KOPT-K1 (cell line): ENCODE data around the gene CD96.
"Not testable (repeated sequence)": the region's sequence is repeated elsewhere in the genome, so short reads cannot be mapped to it uniquely, and the experiment has no call there.

ENCODE experiments used
- H3K27ac ChIP-seq: fragments of 200-600 bp; sonication (generic); 2 replicates; pipeline ENCODE4 v1.5.1; 2016; ENCODE audit warnings: antibody characterized with exemption, mild to moderate bottlenecking, low read depth, low read length; ENCODE audit not compliant: poor library complexity, severe bottlenecking
- H3K36me3 ChIP-seq: fragments of 200-600 bp; sonication (generic); 2 replicates; pipeline ENCODE4 v1.5.1; 2017; ENCODE audit warnings: antibody characterized with exemption, mild to moderate bottlenecking, low read length, moderate library complexity; ENCODE audit not compliant: insufficient read depth
- H3K9me3 ChIP-seq: fragments of 200-600 bp; sonication (generic); 2 replicates; pipeline ENCODE4 v1.5.1; 2017; ENCODE audit warnings: antibody characterized with exemption, low read length, mild to moderate bottlenecking; ENCODE audit not compliant: insufficient read depth, poor library complexity, severe bottlenecking

Gene CD96, protein sequence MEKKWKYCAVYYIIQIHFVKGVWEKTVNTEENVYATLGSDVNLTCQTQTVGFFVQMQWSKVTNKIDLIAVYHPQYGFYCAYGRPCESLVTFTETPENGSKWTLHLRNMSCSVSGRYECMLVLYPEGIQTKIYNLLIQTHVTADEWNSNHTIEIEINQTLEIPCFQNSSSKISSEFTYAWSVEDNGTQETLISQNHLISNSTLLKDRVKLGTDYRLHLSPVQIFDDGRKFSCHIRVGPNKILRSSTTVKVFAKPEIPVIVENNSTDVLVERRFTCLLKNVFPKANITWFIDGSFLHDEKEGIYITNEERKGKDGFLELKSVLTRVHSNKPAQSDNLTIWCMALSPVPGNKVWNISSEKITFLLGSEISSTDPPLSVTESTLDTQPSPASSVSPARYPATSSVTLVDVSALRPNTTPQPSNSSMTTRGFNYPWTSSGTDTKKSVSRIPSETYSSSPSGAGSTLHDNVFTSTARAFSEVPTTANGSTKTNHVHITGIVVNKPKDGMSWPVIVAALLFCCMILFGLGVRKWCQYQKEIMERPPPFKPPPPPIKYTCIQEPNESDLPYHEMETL

DNA sequence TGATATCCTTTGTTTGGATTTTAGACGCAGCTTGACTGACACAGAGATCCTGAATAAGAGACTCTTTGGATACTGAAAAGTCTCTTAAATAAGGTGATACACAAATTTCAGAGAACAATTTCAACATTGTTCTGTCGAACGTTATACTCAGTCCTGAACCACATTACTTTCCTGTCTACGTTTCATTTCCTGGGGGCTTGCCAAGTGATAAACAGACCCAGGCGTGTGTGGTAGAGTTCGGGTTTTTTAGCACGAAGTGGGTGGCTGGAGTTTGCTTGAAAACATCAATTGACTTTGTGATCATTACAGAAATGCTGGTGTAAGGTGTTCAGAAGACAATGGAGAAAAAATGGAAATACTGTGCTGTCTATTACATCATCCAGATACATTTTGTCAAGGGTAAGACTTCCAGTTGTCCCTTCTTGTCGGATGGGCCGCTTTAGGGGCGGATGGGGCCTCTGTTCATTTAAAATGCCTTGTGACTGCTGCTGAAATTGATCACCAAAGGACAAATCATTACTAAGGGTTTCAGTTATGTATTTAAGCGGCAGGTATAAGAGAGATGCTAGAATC lies at the start of gene CD96:
Gene CD96 (plus strand): TSS at position 287 of the 573 bp plus-strand sequence. CDS start 52 bp downstream, at position 339.
- Histone ChIP-seq H3K36me3 (peaks cover 23% of the 10 kb centered on the region), H3K9me3 (no peaks in the 10 kb centered on the region), H3K27ac (peak within 1 kb of the TSS; percentile 93)

DNA sequence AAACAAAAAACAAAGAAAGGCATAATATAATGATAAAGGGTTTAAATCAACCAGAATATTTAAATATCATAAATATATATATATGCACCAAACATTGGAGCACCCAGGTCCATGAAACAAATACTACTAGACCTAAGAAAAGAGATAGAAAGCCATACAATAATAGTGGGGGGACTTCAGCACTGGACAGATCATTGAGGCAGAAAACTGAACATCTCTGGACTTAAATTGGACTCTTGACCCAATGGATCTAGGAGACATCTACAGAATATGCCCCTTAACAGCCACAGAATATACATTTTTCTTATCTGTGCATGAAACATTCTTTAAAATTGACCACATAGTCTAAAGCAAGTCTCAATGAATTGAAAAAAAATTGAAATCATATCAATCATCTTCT lies 48.7 kb upstream of the CD96 start:
- H3K9me3 ChIP-seq = no peaks in the 10 kb centered on the region
- H3K27ac ChIP-seq = no peak overlapping the region
- H3K36me3 ChIP-seq = no peaks in the 10 kb centered on the region

DNA sequence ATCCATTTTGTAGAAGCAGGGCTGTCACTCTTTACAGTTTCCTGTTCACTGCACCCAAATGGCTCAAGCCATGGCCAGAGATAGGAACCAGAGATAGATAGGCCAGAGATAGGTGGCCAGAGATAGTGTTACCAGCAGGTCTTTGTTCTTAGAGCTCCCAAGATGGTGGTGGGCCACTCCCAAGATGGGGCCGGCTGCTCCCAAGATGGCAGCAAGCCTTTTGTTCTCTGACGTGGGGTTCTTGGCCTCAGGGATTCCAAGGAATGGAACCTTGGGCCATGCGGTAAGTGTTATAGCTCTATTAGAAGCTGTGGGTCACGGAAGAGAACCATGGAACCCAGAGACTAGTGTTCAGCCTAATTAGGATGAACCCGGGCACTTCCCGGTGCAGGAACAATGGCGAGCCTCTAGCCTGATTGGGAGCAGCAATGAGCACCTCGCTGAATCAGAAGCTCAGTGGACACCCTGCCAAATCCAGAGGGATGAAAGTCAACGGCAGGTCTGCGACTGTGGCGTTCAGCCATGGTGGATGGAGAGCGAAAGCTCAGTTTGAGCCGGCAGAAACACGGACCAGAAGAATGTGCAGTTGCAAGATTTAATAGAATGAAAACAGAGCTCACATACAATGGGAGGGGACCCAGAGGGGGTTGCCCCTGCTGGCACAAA lies 45.0 kb upstream of the CD96 start:
- Histone ChIP-seq H3K36me3 (no peaks in the 10 kb centered on the region), H3K27ac (no peak overlapping the region), H3K9me3 (no peaks in the 10 kb centered on the region)

DNA sequence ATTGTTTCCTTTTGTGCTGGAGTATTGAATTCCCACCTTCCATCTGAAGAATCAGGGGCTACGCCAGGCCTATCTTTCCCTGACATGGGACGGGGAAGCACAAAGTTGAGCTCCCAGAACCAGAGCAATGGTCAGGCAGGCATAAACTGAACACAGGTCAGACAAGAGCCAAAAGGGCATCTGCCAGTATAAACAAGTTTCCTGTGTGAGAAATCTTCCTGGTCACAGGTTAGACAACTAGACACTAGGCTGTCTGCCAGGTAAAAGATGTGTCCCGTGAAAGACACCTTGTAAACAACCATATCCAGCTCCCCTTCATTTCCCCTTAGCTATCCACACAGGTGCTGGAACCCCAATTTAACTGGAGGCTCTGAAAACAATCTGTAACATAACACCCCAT lies 44.0 kb upstream of the CD96 start:
- no peak overlapping the region for H3K27ac ChIP-seq
- H3K9me3 ChIP-seq = no peaks in the 10 kb centered on the region
- H3K36me3 ChIP-seq = no peaks in the 10 kb centered on the region

DNA sequence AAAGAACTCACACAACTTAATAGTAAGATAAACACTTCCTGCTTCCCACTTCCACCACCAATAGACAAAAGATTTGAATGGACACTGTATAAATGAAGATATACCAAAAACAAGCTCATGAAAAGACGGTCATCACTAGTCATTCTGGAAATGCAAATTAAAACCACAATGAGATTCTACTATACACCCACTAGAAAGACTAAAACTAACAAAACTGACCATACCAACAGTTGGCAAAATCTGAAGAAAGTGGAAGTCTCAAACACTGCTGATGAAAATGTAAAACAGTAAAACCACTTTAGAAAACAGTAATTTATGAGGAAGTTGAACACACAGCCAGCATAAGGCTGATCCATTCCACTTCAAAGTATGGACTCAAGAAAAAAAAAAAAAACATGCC lies 35.6 kb upstream of the CD96 start:
- Histone ChIP-seq H3K27ac (no peak overlapping the region), H3K36me3 (no peaks in the 10 kb centered on the region), H3K9me3 (no peaks in the 10 kb centered on the region)

DNA sequence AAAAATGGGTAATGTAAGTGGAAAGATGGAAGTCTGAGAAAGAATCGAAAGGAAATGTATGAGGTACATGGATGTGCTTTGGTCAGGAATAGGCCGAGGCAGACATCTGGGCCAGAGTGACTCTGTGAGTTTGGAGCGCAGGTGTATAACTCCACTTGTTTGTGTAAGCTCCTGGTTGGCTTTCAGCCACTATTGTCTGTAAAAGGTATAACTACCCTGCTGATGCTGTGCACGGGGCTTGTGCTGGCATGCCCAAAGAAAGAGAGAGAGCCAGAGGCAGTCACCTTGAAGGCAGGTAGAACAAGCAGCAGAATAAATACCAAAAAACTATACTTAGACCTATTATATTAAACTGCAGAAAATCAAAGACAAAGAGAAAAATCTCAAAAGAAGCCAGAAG lies 32.7 kb upstream of the CD96 start:
- no peaks in the 10 kb centered on the region for H3K9me3 ChIP-seq
- no peaks in the 10 kb centered on the region for H3K36me3 ChIP-seq
- no peak overlapping the region for H3K27ac ChIP-seq

DNA sequence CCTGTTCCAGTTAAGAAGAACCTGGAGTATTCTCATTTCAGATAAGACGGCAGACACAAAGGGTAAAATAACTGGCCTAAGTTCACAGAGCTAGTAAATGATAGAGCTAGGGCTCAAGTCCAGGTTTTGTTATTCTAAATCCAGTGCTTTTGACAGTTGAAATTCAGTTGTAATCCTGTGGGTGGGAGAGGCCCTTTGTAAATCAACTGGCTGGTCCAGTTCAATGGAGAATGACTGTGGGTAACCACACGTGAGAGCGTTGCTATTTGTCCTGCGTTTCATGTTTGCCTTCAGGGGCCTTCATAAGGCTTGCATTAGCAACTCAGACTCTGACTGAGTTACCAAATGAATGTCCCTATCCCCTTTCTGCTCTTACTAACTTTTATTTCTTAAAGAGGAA lies 24.2 kb upstream of the CD96 start:
- Histone ChIP-seq H3K9me3 (no peaks in the 10 kb centered on the region), H3K36me3 (no peaks in the 10 kb centered on the region), H3K27ac (no peak overlapping the region)

DNA sequence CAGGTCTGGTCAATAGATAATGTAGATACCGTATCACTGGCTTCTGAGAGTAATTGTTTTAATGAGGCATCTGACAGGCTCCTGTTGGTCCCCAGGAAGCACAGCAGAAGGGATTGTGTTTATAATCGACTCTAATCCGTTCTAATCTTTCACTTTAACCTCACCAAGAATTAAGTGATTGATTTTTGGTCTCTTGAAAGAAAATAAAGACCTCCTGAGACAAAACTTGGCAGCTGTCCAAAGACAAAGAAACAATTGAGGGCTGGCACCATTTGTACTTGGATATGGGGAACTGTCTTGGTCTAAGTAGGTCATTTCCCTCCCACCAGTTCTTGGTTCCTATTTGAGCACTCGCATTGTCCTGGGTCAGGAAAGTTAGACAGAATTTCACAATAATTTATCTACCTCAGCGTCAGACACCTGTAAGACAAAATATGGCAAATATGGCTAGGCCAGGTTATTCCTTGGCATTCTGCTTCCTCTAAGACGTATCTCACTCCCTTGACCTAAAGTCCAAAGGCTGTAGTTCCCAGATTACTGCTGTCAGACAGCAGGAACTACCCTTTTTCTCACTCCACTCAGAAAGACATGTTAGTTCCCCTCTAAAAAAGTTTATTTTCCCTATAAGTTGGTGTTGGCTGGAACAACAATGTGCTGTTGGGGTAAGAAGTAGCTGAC lies 22.7 kb upstream of the CD96 start:
- Histone ChIP-seq H3K9me3 (no peaks in the 10 kb centered on the region), H3K27ac (no peak overlapping the region), H3K36me3 (no peaks in the 10 kb centered on the region)

DNA sequence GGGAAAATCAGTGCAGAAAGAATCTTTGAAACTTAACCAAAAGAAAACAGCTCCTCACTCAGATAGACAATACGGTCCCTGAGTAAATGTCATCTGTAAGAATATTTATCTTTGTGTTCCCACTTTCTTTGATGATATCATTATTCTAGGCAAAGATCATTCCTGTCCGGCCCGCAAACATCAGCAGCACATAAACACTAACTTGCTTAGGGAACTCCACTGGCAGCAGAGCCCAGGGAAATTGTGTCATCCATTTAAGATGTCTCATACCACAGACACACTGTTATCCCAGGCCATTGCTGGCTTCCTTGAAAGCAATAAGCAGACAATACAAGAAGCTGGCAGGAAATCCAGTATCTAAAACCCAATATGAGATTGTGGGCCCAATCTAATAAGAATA lies 20.1 kb upstream of the CD96 start:
- no peaks in the 10 kb centered on the region for H3K36me3 ChIP-seq
- no peak overlapping the region for H3K27ac ChIP-seq
- H3K9me3 ChIP-seq = no peaks in the 10 kb centered on the region

DNA sequence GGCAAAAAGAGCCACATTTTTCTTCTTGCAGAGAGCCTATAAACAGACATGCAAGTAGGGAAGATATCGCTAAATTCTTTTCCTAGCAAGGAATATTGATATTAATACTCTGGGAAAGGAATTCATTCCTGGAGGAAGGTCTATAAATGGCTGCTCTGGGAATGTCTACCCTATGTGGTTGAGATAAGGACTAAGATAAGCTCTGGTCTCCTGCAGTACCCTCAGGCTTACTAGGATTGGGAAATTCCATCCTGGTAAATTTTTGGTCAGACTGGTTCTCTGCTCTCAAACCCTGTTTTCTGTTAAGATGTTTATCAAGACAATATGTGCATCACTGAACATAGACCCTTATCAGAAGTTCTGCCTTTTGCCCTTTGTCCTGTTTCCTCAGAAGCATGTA lies 17.5 kb upstream of the CD96 start:
- H3K36me3 ChIP-seq, H3K9me3 ChIP-seq, H3K27ac ChIP-seq: not testable (repeated sequence)

DNA sequence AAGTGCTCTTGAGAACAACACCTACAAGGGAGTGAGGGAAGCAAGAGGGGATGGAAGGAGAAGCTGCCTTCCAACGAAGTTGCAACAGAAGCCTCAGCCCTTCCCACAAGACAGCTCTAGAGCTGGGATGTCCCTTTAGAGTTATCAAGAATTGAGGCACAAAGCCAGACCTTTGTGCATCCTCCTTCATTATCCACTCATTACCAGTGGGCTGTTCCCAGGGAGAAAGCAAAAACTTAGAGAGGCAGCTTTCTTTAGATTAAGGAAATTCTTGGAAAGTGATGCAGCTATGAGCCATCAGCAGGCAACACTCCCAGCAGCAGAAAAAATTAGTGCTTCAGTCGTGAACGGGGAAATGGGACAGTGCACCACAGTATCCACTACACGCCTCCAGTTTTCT lies 10.6 kb upstream of the CD96 start:
- H3K27ac ChIP-seq = no peak overlapping the region
- no peaks in the 10 kb centered on the region for H3K36me3 ChIP-seq
- H3K9me3 ChIP-seq = no peaks in the 10 kb centered on the region

DNA sequence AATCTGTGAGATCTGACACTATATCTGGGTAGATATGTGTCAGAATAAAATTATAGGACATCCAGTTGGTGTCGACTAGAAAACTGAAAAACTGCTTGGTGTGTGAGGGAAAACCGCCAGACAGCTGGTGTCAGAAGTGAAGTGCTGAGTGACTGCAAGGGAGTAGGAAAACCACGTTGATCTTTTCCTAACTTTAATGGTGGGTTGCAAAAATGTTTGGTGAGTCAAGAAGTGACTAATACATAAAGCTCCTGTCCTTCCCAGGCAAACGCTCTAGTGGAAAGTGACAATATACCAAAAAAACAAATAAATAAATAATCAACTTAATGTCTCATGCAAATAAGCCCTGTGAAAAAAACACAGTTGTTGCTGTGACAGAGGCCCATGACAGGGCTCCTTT lies 7.3 kb upstream of the CD96 start:
- Histone ChIP-seq H3K36me3 (no peaks in the 10 kb centered on the region), H3K27ac (no peak overlapping the region)

DNA sequence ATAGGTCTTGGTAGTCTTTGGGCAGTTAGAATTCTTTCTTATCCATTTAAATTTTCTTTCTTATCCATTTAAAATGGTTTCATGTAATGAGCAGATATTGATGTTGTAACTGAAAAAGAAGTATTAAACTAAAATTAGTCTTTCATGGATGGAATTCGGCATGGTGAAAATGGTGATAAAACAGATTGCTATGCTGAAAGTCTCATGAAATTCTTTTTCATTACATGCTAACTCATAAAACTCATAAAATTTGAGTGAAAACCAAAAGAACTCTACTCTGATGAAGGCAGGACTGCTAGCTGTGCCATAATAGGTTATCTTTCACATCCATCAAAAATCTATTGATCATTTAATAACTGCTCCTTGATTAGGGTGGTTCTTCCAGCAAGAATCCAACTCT lies 3.9 kb upstream of the CD96 start:
- H3K9me3 ChIP-seq = no peaks in the 10 kb centered on the region
- H3K36me3 ChIP-seq = no peaks in the 10 kb centered on the region

More for the DNA sequence above, 7.3 kb upstream of the CD96 start:
- H3K9me3 ChIP-seq = no peaks in the 10 kb centered on the region

DNA sequence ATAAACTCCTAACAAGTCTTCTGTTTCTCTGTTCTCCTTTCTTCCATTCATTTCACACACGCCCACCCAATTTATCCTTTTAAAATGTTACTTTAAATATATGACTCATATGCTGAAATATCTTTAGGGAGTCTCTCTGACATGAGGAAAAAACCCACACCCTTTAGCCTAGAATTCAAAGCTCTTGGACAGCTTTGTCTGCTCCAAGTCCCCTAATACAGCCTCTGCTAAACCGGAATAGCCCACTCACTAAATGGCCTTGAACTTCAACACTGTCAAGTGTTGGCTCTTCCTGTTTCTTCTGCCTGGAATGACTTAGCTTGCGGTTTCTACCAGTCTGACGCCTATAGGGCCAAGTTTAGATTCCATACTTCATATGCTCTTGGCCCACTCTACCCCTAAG lies 3.3 kb upstream of the CD96 start:
- peak overlapping the region; percentile 93 for H3K27ac ChIP-seq

More for the DNA sequence above, 3.9 kb upstream of the CD96 start:
- no peak overlapping the region for H3K27ac ChIP-seq

More for the DNA sequence above, 3.3 kb upstream of the CD96 start:
- H3K9me3 ChIP-seq = no peaks in the 10 kb centered on the region
- H3K36me3 ChIP-seq = no peaks in the 10 kb centered on the region
